ENCODE data around the gene LCNL1. TPM values are rescaled to one million over a fixed set of nuclear protein-coding genes. Genes with fewer than 3 reads are reported as not detected.
"Not testable (repeated sequence)": the region's sequence is repeated elsewhere in the genome, so short reads cannot be mapped to it uniquely, and the experiment has no call there.

LCNL1 gene
- total and polyA plus RNA-seq, 8 donors: 0.12 to 0.38 (median 0.17) TPM; not detected in 3

GRCh38 chr9:136997830-136998234 is 15.0 kb downstream of the LCNL1 start:
- no peak overlapping the region for H3K4me3 ChIP-seq
- no peaks in the 10 kb centered on the region for H3K36me3 ChIP-seq
- H3K4me1 ChIP-seq: peaks cover 0 to 6% (median 6%) of the 10 kb centered on the region in 3 donors
- ATAC-seq: no peak
- TF ChIP-seq CTCF (IDR thresholded peaks at IDR 0.05): no peak
- H3K27ac ChIP-seq: no peak overlapping the region
- intact Hi-C loops (cut with DNase I): no loop called here
- no peak for DNase-seq
- no peak for FAIRE-seq
- H3K27me3 ChIP-seq: no peaks in the 10 kb centered on the region
- no peaks in the 10 kb centered on the region for H3K9me3 ChIP-seq
- 73 to 81% methylated on average over 18 of the region's 18 CpGs for WGBS, 2 donors

GRCh38 chr9:137000177-137000930 is 17.6 kb downstream of the LCNL1 start:
- no peak for TF ChIP-seq CTCF (IDR thresholded peaks at IDR 0.05)
- ATAC-seq (peak in 2 of 4 donors; percentile 27 to 47), DNase-seq (no peak), FAIRE-seq (no peak)
- Histone ChIP-seq H3K36me3 (no peaks in the 10 kb centered on the region), H3K4me1 (no peaks in the 10 kb centered on the region), H3K27ac (no peak overlapping the region), H3K27me3 (no peaks in the 10 kb centered on the region), H3K9me3 (no peaks in the 10 kb centered on the region), H3K4me3 (no peak overlapping the region)
- intact Hi-C loops (cut with DNase I): no loop called here
- 66 to 72% methylated on average over 10 of the region's 10 CpGs for WGBS, 2 donors

GRCh38 chr9:137001857-137002645 is 19.3 kb downstream of the LCNL1 start:
- Histone ChIP-seq H3K27me3 (no peaks in the 10 kb centered on the region), H3K36me3 (no peaks in the 10 kb centered on the region), H3K4me1 (no peaks in the 10 kb centered on the region), H3K27ac (no peak overlapping the region), H3K9me3 (no peaks in the 10 kb centered on the region), H3K4me3 (no peak overlapping the region)
- FAIRE-seq (no peak), DNase-seq (no peak), ATAC-seq (no peak)
- intact Hi-C loops (cut with DNase I): no loop called here
- TF ChIP-seq CTCF (IDR thresholded peaks at IDR 0.05): no peak
- WGBS, 2 donors: 65 to 80% methylated on average over 19 to 20 of the region's 20 CpGs

GRCh38 chr9:137002646-137003041 is 19.9 kb downstream of the LCNL1 start:
- 69 to 82% methylated on average over 10 of the region's 10 CpGs for WGBS, 2 donors
- Histone ChIP-seq H3K4me3 (no peak overlapping the region), H3K27me3 (no peaks in the 10 kb centered on the region), H3K4me1 (no peaks in the 10 kb centered on the region), H3K27ac (no peak overlapping the region), H3K36me3 (no peaks in the 10 kb centered on the region), H3K9me3 (no peaks in the 10 kb centered on the region)
- no peak for TF ChIP-seq CTCF (IDR thresholded peaks at IDR 0.05)
- no peak for FAIRE-seq
- DNase-seq: no peak
- intact Hi-C loops (cut with DNase I): no loop called here
- ATAC-seq: no peak

GRCh38 chr9:137004285-137004684 is 21.5 kb downstream of the LCNL1 start:
- FAIRE-seq; H3K4me1 ChIP-seq; intact Hi-C loops (cut with DNase I); H3K4me3 ChIP-seq; H3K9me3 ChIP-seq; DNase-seq; ATAC-seq; H3K27ac ChIP-seq; H3K36me3 ChIP-seq; H3K27me3 ChIP-seq: not testable (repeated sequence)
- WGBS, 2 donors: 41 to 54% methylated on average over 16 to 17 of the region's 17 CpGs
